GM18519 (cell line): ENCODE results near the gene LYG1.
"Not testable (repeated sequence)": the region's sequence is repeated elsewhere in the genome, so short reads cannot be mapped to it uniquely, and the experiment has no call there.

ENCODE experiments used
- ATAC-seq: cut with Tn5 transposase; IDR thresholded peaks from one replicate; pipeline ENCODE4 v1.9.1; 2021; ENCODE audit warnings: mild to moderate bottlenecking, moderate library complexity; ENCODE audit not compliant: unreplicated experiment, low FRiP score

Gene LYG1

GRCh38 chr2:99301097-99301496 lies at the start of gene LYG1:
TSS of gene LYG1 (minus strand) at chr2:99301197. CDS start at chr2:99295670, 5,527 bp downstream.
- not testable (repeated sequence) for ATAC-seq

GRCh38 chr2:99350194-99350593 lies 49.2 kb upstream of the LYG1 start:
- ATAC-seq = no peak

- ATAC-seq = no peak
Measured at GRCh38 chr2:99348173-99348572, 47.2 kb upstream of the LYG1 start.

- ATAC-seq = no peak
Measured at GRCh38 chr2:99346218-99346617, 45.2 kb upstream of the LYG1 start.

- not testable (repeated sequence) for ATAC-seq
Measured at GRCh38 chr2:99345446-99345845, 44.4 kb upstream of the LYG1 start.

GRCh38 chr2:99342536-99342935 lies 41.5 kb upstream of the LYG1 start:
- ATAC-seq = no peak

- no peak for ATAC-seq
Measured at GRCh38 chr2:99340669-99341236, 39.8 kb upstream of the LYG1 start.

GRCh38 chr2:99338029-99338585 lies 37.1 kb upstream of the LYG1 start:
- ATAC-seq = no peak

- ATAC-seq = peak; percentile 51
Measured at GRCh38 chr2:99337113-99338028, 36.4 kb upstream of the LYG1 start, which contains the start of gene EIF5B. TSS of gene EIF5B (plus strand) at chr2:99337389. CDS start at chr2:99337555, 166 bp downstream.

GRCh38 chr2:99336804-99337112 lies 35.8 kb upstream of the LYG1 start:
- ATAC-seq = peak; percentile 2

GRCh38 chr2:99335911-99336803 lies 35.2 kb upstream of the LYG1 start, which contains the start of gene TXNDC9:
TSS of gene TXNDC9 (minus strand) at chr2:99336333. CDS start at chr2:99333210, 3,123 bp downstream.
- peak; percentile 54 for ATAC-seq

- ATAC-seq = no peak
Measured at GRCh38 chr2:99325384-99325783, 24.4 kb upstream of the LYG1 start.

GRCh38 chr2:99317873-99318200 lies 16.8 kb upstream of the LYG1 start:
- not testable (repeated sequence) for ATAC-seq

- no peak for ATAC-seq
Measured at GRCh38 chr2:99317161-99317872, 16.3 kb upstream of the LYG1 start.

- ATAC-seq = no peak
Measured at GRCh38 chr2:99299580-99299979, 1.4 kb downstream of the LYG1 start.

- no peak for ATAC-seq
Measured at GRCh38 chr2:99297994-99298393, 3.0 kb downstream of the LYG1 start.

GRCh38 chr2:99285526-99285925 lies 15.5 kb downstream of the LYG1 start:
- no peak for ATAC-seq

GRCh38 chr2:99279969-99280695 lies 20.9 kb downstream of the LYG1 start:
- ATAC-seq = no peak

- ATAC-seq = no peak
Measured at GRCh38 chr2:99278793-99279291, 22.2 kb downstream of the LYG1 start.
